ENCODE data around the gene C14orf93. TPM values are rescaled to one million over a fixed set of nuclear protein-coding genes. Genes with fewer than 3 reads are reported as not detected.
A peak's percentile ranks its signal among the peaks of the same experiment; 100 is the strongest.
"Not testable (repeated sequence)": the region's sequence is repeated elsewhere in the genome, so short reads cannot be mapped to it uniquely, and the experiment has no call there.

Gene C14orf93
- total RNA-seq, 2 experiments from 2014 or later: 8.3 to 9.3 TPM

- H3K4me1 Mint-ChIP-seq (ENCODE audit: low read depth): peaks cover 73% of the 10 kb centered on the region
- peaks cover 52% of the 10 kb centered on the region for H3K36me3 Mint-ChIP-seq (ENCODE audit: low read depth)
- H3K27ac Mint-ChIP-seq: peak overlapping the region; percentile 85
- peak overlapping the region; percentile 16 for H3K4me3 Mint-ChIP-seq
- H3K27me3 Mint-ChIP-seq (ENCODE audit: low read depth): no peaks in the 10 kb centered on the region
- intact Hi-C loops (cut with micrococcal nuclease): loop anchor here (1.0 kb wide), 2 partner anchors 9 to 18 kb away; partner anchors contain the start of gene PSMB5
- DNase-seq: peak; percentile 55
- H3K9me3 Mint-ChIP-seq: no peaks in the 10 kb centered on the region
- CTCF ChIA-PET: interaction anchor here (1.1 to 2.1 kb wide), 4 partner anchors 8 to 30 kb away, joined by 3 to 11 read pairs (median 8); no protein-coding TSS in a partner anchor
Observed at GRCh38 chr14:23025151-23025814, 15.3 kb upstream of the C14orf93 start.

- intact Hi-C loops (cut with micrococcal nuclease): loop anchor here (1.0 kb wide), 2 partner anchors 10 to 17 kb away; partner anchors contain the start of gene PSMB5
- Mint-ChIP-seq H3K4me3 (no peak overlapping the region), H3K36me3 (ENCODE audit: low read depth) (peaks cover 52% of the 10 kb centered on the region), H3K27me3 (ENCODE audit: low read depth) (no peaks in the 10 kb centered on the region), H3K9me3 (no peaks in the 10 kb centered on the region), H3K27ac (peak overlapping the region; percentile 85), H3K4me1 (ENCODE audit: low read depth) (peaks cover 76% of the 10 kb centered on the region)
- CTCF ChIA-PET: interaction anchor here (0.7 to 2.1 kb wide), 7 partner anchors 9 to 42 kb away, joined by 3 to 11 read pairs (median 4); partner anchors contain the start of genes AJUBA and CDH24
- DNase-seq: no peak
Observed at GRCh38 chr14:23024612-23025075, 14.7 kb upstream of the C14orf93 start.

- intact Hi-C loops (cut with micrococcal nuclease): no loop called here
- Mint-ChIP-seq H3K4me1 (ENCODE audit: low read depth) (peaks cover 68% of the 10 kb centered on the region), H3K27ac (peak overlapping the region; percentile 74), H3K9me3 (no peaks in the 10 kb centered on the region), H3K36me3 (ENCODE audit: low read depth) (peaks cover 44% of the 10 kb centered on the region), H3K4me3 (no peak overlapping the region), H3K27me3 (ENCODE audit: low read depth) (no peaks in the 10 kb centered on the region)
- CTCF ChIA-PET: interaction anchor here (0.6 to 3.0 kb wide), 9 partner anchors 9 to 41 kb away, joined by 3 to 24 read pairs (median 7); partner anchors contain the start of genes AJUBA and CDH24
- no peak for DNase-seq
Observed at GRCh38 chr14:23023795-23024152, 13.8 kb upstream of the C14orf93 start.

GRCh38 chr14:23023022-23023794 is 13.3 kb upstream of the C14orf93 start:
- Mint-ChIP-seq H3K9me3 (no peaks in the 10 kb centered on the region), H3K27ac (peak overlapping the region; percentile 74), H3K36me3 (ENCODE audit: low read depth) (peaks cover 42% of the 10 kb centered on the region), H3K4me1 (ENCODE audit: low read depth) (peaks cover 65% of the 10 kb centered on the region), H3K27me3 (ENCODE audit: low read depth) (no peaks in the 10 kb centered on the region), H3K4me3 (no peak overlapping the region)
- DNase-seq: no peak
- CTCF ChIA-PET: interaction anchor here (0.6 to 3.0 kb wide), 9 partner anchors 10 to 46 kb away, joined by 3 to 24 read pairs (median 7); partner anchors contain the start of genes AJUBA and CDH24
- intact Hi-C loops (cut with micrococcal nuclease): no loop called here

- Mint-ChIP-seq H3K27me3 (ENCODE audit: low read depth) (no peaks in the 10 kb centered on the region), H3K4me3 (peak overlapping the region; percentile 53), H3K9me3 (no peaks in the 10 kb centered on the region), H3K36me3 (ENCODE audit: low read depth) (peaks cover 35% of the 10 kb centered on the region), H3K4me1 (ENCODE audit: low read depth) (peaks cover 60% of the 10 kb centered on the region), H3K27ac (peak overlapping the region; percentile 78)
- CTCF ChIA-PET: interaction anchor here (0.7 to 3.0 kb wide), 12 partner anchors 8 to 92 kb away, joined by 3 to 24 read pairs (median 4); no protein-coding TSS in a partner anchor
- DNase-seq: no peak
- intact Hi-C loops (cut with micrococcal nuclease): no loop called here
Observed at GRCh38 chr14:23021889-23022442, 12.0 kb upstream of the C14orf93 start.

- Mint-ChIP-seq H3K9me3 (no peaks in the 10 kb centered on the region), H3K27ac (peak overlapping the region; percentile 78), H3K4me3 (peak overlapping the region; percentile 53), H3K36me3 (ENCODE audit: low read depth) (peaks cover 35% of the 10 kb centered on the region), H3K27me3 (ENCODE audit: low read depth) (no peaks in the 10 kb centered on the region), H3K4me1 (ENCODE audit: low read depth) (peaks cover 61% of the 10 kb centered on the region)
- intact Hi-C loops (cut with micrococcal nuclease): no loop called here
- no peak for DNase-seq
- CTCF ChIA-PET: interaction anchor here (0.7 to 3.0 kb wide), 10 partner anchors 8 to 92 kb away, joined by 3 to 24 read pairs (median 4); no protein-coding TSS in a partner anchor
Observed at GRCh38 chr14:23021434-23021833, 11.5 kb upstream of the C14orf93 start.

GRCh38 chr14:23020143-23021128 is 10.5 kb upstream of the C14orf93 start:
- CTCF ChIA-PET: interaction anchor here (0.7 to 2.0 kb wide), 9 partner anchors 8 to 91 kb away, joined by 3 to 10 read pairs (median 4); no protein-coding TSS in a partner anchor
- Mint-ChIP-seq H3K27me3 (ENCODE audit: low read depth) (no peaks in the 10 kb centered on the region), H3K27ac (peak overlapping the region; percentile 78), H3K36me3 (ENCODE audit: low read depth) (peaks cover 27% of the 10 kb centered on the region), H3K9me3 (no peaks in the 10 kb centered on the region), H3K4me3 (peak overlapping the region; percentile 5), H3K4me1 (ENCODE audit: low read depth) (peaks cover 57% of the 10 kb centered on the region)
- intact Hi-C loops (cut with micrococcal nuclease): no loop called here
- DNase-seq: no peak

- CTCF ChIA-PET: no interaction called here
- Mint-ChIP-seq H3K4me3 (no peak overlapping the region), H3K27ac (no peak overlapping the region), H3K4me1 (ENCODE audit: low read depth) (peaks cover 39% of the 10 kb centered on the region), H3K9me3 (no peaks in the 10 kb centered on the region), H3K36me3 (ENCODE audit: low read depth) (peaks cover 7% of the 10 kb centered on the region), H3K27me3 (ENCODE audit: low read depth) (no peaks in the 10 kb centered on the region)
- DNase-seq: no peak
- intact Hi-C loops (cut with micrococcal nuclease): no loop called here
Observed at GRCh38 chr14:23018107-23018506, 8.2 kb upstream of the C14orf93 start.

GRCh38 chr14:23017091-23017490 is 7.1 kb upstream of the C14orf93 start:
- Mint-ChIP-seq H3K4me1 (ENCODE audit: low read depth) (peaks cover 30% of the 10 kb centered on the region), H3K4me3 (no peak overlapping the region)

GRCh38 chr14:23015618-23016017 is 5.7 kb upstream of the C14orf93 start:
- intact Hi-C loops (cut with micrococcal nuclease): no loop called here
- DNase-seq: no peak
- H3K27ac Mint-ChIP-seq: peak overlapping the region; percentile 60
- peak overlapping the region; percentile 39 for H3K4me3 Mint-ChIP-seq
- no peaks in the 10 kb centered on the region for H3K27me3 Mint-ChIP-seq (ENCODE audit: low read depth)
- CTCF ChIA-PET: interaction anchor here (0.7 to 2.5 kb wide), 5 partner anchors 9 to 52 kb away, joined by 3 to 8 read pairs (median 3); no protein-coding TSS in a partner anchor
- H3K9me3 Mint-ChIP-seq: no peaks in the 10 kb centered on the region
- H3K36me3 Mint-ChIP-seq (ENCODE audit: low read depth): no peaks in the 10 kb centered on the region
- peaks cover 15% of the 10 kb centered on the region for H3K4me1 Mint-ChIP-seq (ENCODE audit: low read depth)

More at GRCh38 chr14:23017091-23017490, 7.1 kb upstream of the C14orf93 start:
- Mint-ChIP-seq H3K36me3 (ENCODE audit: low read depth) (peaks cover 2% of the 10 kb centered on the region), H3K9me3 (no peaks in the 10 kb centered on the region), H3K27ac (no peak overlapping the region), H3K27me3 (ENCODE audit: low read depth) (no peaks in the 10 kb centered on the region)
- intact Hi-C loops (cut with micrococcal nuclease): no loop called here
- CTCF ChIA-PET: interaction anchor here (0.6 to 1.6 kb wide), 4 partner anchors 10 to 43 kb away, joined by 3 to 8 read pairs (median 4); no protein-coding TSS in a partner anchor
- no peak for DNase-seq

- CTCF ChIA-PET: interaction anchor here (0.9 kb wide), 1 partner anchor 8 kb away, joined by 4 read pairs; no protein-coding TSS in a partner anchor
- H3K27me3 Mint-ChIP-seq (ENCODE audit: low read depth); H3K9me3 Mint-ChIP-seq; H3K4me3 Mint-ChIP-seq; DNase-seq; H3K36me3 Mint-ChIP-seq (ENCODE audit: low read depth); intact Hi-C loops (cut with micrococcal nuclease); H3K27ac Mint-ChIP-seq: not testable (repeated sequence)
- H3K4me1 Mint-ChIP-seq (ENCODE audit: low read depth): peaks cover 16% of the 10 kb centered on the region
Observed at GRCh38 chr14:23013749-23014054, 3.8 kb upstream of the C14orf93 start.
